Measurements from ENCODE around the gene PTPRK.

GRCh38 chr6:127968394-127968793, 552.0 kb downstream of the PTPRK start:
- TF ChIP-seq CTCF (IDR thresholded peaks at IDR 0.05) (no peak), POLR2A (IDR thresholded peaks at IDR 0.05) (no peak)
